Occipital lobe (tissue), 2 donors: ENCODE results near the gene EDARADD. TPM values are rescaled to one million over a fixed set of nuclear protein-coding genes. Genes with fewer than 3 reads are reported as not detected.
"Not testable (repeated sequence)": the region's sequence is repeated elsewhere in the genome, so short reads cannot be mapped to it uniquely, and the experiment has no call there.

Experiments
- DNase-seq: peaks from one replicate; lab custom pipeline; 2025; lab: John Stamatoyannopoulos, UW
- total RNA-seq: library from RNA; depleted of rRNA; stranded (reverse); fragments of >200 nt; gene quantifications from one replicate; pipeline ENCODE4 v1.2.3, GENCODE V29; 2014

Gene EDARADD
- total RNA-seq, 1 donor from 2014 or later, result 6.1 TPM

GRCh38 chr1:236433819-236434315 is 39.8 kb downstream of the EDARADD start:
- DNase-seq, result no peak

GRCh38 chr1:236438614-236439013 is 44.5 kb downstream of the EDARADD start:
- DNase-seq, result no peak

GRCh38 chr1:236440373-236440772 is 46.3 kb downstream of the EDARADD start:
- no peak for DNase-seq

- DNase-seq, result no peak
Observed at GRCh38 chr1:236450779-236451178, 56.7 kb downstream of the EDARADD start.

GRCh38 chr1:236451796-236452373 is 57.8 kb downstream of the EDARADD start:
- DNase-seq, result no peak

GRCh38 chr1:236455243-236455642 is 61.2 kb downstream of the EDARADD start:
- DNase-seq, result no peak

- DNase-seq, result no peak
Observed at GRCh38 chr1:236457775-236458174, 63.7 kb downstream of the EDARADD start.

- no peak for DNase-seq
Observed at GRCh38 chr1:236458996-236459395, 64.9 kb downstream of the EDARADD start.

GRCh38 chr1:236460103-236460502 is 66.0 kb downstream of the EDARADD start:
- DNase-seq, result no peak

- not testable (repeated sequence) for DNase-seq
Observed at GRCh38 chr1:236464197-236464596, 70.1 kb downstream of the EDARADD start.

- DNase-seq, result no peak
Observed at GRCh38 chr1:236465231-236465958, 71.3 kb downstream of the EDARADD start.

GRCh38 chr1:236465959-236466303 is 71.8 kb downstream of the EDARADD start:
- DNase-seq, result no peak

GRCh38 chr1:236467327-236467641 is 73.2 kb downstream of the EDARADD start:
- DNase-seq, result no peak

- DNase-seq, result no peak
Observed at GRCh38 chr1:236468625-236469024, 74.5 kb downstream of the EDARADD start.

- DNase-seq, result no peak
Observed at GRCh38 chr1:236469466-236469865, 75.4 kb downstream of the EDARADD start.

- no peak for DNase-seq
Observed at GRCh38 chr1:236471096-236471495, 77.0 kb downstream of the EDARADD start.

GRCh38 chr1:236471653-236472052 is 77.6 kb downstream of the EDARADD start:
- no peak for DNase-seq

- no peak for DNase-seq
Observed at GRCh38 chr1:236472850-236473788, 79.0 kb downstream of the EDARADD start.

- DNase-seq, result no peak
Observed at GRCh38 chr1:236476019-236476418, 81.9 kb downstream of the EDARADD start.

- DNase-seq, result no peak
Observed at GRCh38 chr1:236480758-236481436, 86.8 kb downstream of the EDARADD start.

- DNase-seq, result no peak
Observed at GRCh38 chr1:236484310-236484971, 90.4 kb downstream of the EDARADD start.
